HG03108 (cell line): Measurements from ENCODE around the gene ANKHD1.
"Not testable (repeated sequence)": the region's sequence is repeated elsewhere in the genome, so short reads cannot be mapped to it uniquely, and the experiment has no call there.

ENCODE experiments used
- ATAC-seq: cut with Tn5 transposase; IDR thresholded peaks from one replicate; pipeline ENCODE4 v1.9.1; 2021; ENCODE audit warnings: moderate library complexity; ENCODE audit not compliant: unreplicated experiment

ANKHD1 gene

GRCh38 chr5:140561753-140562523, 160.3 kb downstream of the ANKHD1 start:
- ATAC-seq, result no peak

- no peak for ATAC-seq
Measured at GRCh38 chr5:140563596-140563995, 162.0 kb downstream of the ANKHD1 start.

- ATAC-seq, result peak; percentile 88
Measured at GRCh38 chr5:140564196-140565023, 162.8 kb downstream of the ANKHD1 start, which contains the start of the genes APBB3 and SLC35A4. Gene APBB3, minus strand, starts transcription at chr5:140564598. Its CDS starts 353 bp downstream, at chr5:140564245. Gene SLC35A4, plus strand, starts transcription at chr5:140564828. Its CDS starts 2,342 bp downstream, at chr5:140567170.

- ATAC-seq, result peak; percentile 1
Measured at GRCh38 chr5:140565024-140565779, 163.6 kb downstream of the ANKHD1 start.

GRCh38 chr5:140565780-140566095, 164.1 kb downstream of the ANKHD1 start:
- no peak for ATAC-seq

GRCh38 chr5:140566665-140567064, 165.0 kb downstream of the ANKHD1 start:
- no peak for ATAC-seq

GRCh38 chr5:140567136-140567818, 165.6 kb downstream of the ANKHD1 start:
- no peak for ATAC-seq

- no peak for ATAC-seq
Measured at GRCh38 chr5:140567871-140568270, 166.2 kb downstream of the ANKHD1 start.

- no peak for ATAC-seq
Measured at GRCh38 chr5:140568443-140569063, 166.9 kb downstream of the ANKHD1 start.

GRCh38 chr5:140569197-140569596, 167.6 kb downstream of the ANKHD1 start:
- ATAC-seq, result peak; percentile 26

GRCh38 chr5:140570058-140570457, 168.4 kb downstream of the ANKHD1 start:
- no peak for ATAC-seq

GRCh38 chr5:140570488-140570887, 168.9 kb downstream of the ANKHD1 start:
- ATAC-seq, result no peak

GRCh38 chr5:140571105-140571504, 169.5 kb downstream of the ANKHD1 start:
- ATAC-seq, result no peak

GRCh38 chr5:140573683-140574082, 172.1 kb downstream of the ANKHD1 start:
- no peak for ATAC-seq

GRCh38 chr5:140574165-140574564, 172.5 kb downstream of the ANKHD1 start:
- no peak for ATAC-seq

- no peak for ATAC-seq
Measured at GRCh38 chr5:140575309-140575708, 173.7 kb downstream of the ANKHD1 start.

- ATAC-seq, result no peak
Measured at GRCh38 chr5:140576776-140577201, 175.2 kb downstream of the ANKHD1 start.

GRCh38 chr5:140579188-140579747, 177.6 kb downstream of the ANKHD1 start:
- not testable (repeated sequence) for ATAC-seq

GRCh38 chr5:140587495-140587894, 185.9 kb downstream of the ANKHD1 start:
- no peak for ATAC-seq
